Smooth muscle cell (in vitro differentiated cells): Measurements from ENCODE around the gene GAB4. TPM values are rescaled to one million over a fixed set of nuclear protein-coding genes. Genes with fewer than 3 reads are reported as not detected.

Experiments
- DNase-seq: peaks from one replicate; lab custom pipeline; 2025; ENCODE audit not compliant: unreplicated experiment; lab: John Stamatoyannopoulos, UW
- H2AFZ ChIP-seq: fragments of 200-600 bp; sonication (generic); 2 replicates; pipeline ENCODE4 v1.6.0; 2016; ENCODE audit warnings: antibody characterized with exemption, low read depth, mild to moderate bottlenecking
- H3F3A ChIP-seq: fragments of 200-600 bp; sonication (generic); 2 replicates; pipeline ENCODE4 v1.6.0; 2017; ENCODE audit warnings: antibody characterized with exemption, low read depth
- H3K27ac ChIP-seq: fragments of 200-600 bp; sonication (generic); 2 replicates; pipeline ENCODE4 v1.5.1; 2016; ENCODE audit warnings: low read depth, mild to moderate bottlenecking
- H3K27me3 ChIP-seq: fragments of 200-600 bp; sonication (generic); 2 replicates; pipeline ENCODE4 v1.6.1; 2016; ENCODE audit warnings: low read depth, mild to moderate bottlenecking
- H3K36me3 ChIP-seq: fragments of 200-600 bp; sonication (generic); 2 replicates; pipeline ENCODE4 v1.5.1; 2016; ENCODE audit warnings: low read depth
- H3K4me1 ChIP-seq: fragments of 200-600 bp; sonication (generic); 2 replicates; pipeline ENCODE4 v1.5.1; 2016; ENCODE audit warnings: low read depth
- H3K4me2 ChIP-seq: fragments of 200-600 bp; sonication (generic); 2 replicates; pipeline ENCODE4 v1.6.0; 2016; ENCODE audit warnings: mild to moderate bottlenecking
- H3K4me3 ChIP-seq: fragments of 200-600 bp; sonication (generic); 2 replicates; pipeline ENCODE4 v1.5.1; 2016; ENCODE audit warnings: mild to moderate bottlenecking
- H3K79me2 ChIP-seq: fragments of 200-600 bp; sonication (generic); 2 replicates; pipeline ENCODE4 v1.6.0; 2016; ENCODE audit warnings: low read depth, mild to moderate bottlenecking
- H3K9ac ChIP-seq: fragments of 200-600 bp; sonication (generic); 2 replicates; pipeline ENCODE4 v1.6.0; 2016; ENCODE audit warnings: low read depth
- H3K9me3 ChIP-seq: fragments of 200-600 bp; sonication (generic); replicated peaks from 2 replicates; pipeline ENCODE4 v1.5.1; 2016; ENCODE audit warnings: low read depth
- H4K20me1 ChIP-seq: fragments of 200-600 bp; sonication (generic); 2 replicates; pipeline ENCODE4 v1.6.0; 2016; ENCODE audit warnings: low read depth
- CTCF ChIP-seq: fragments of 200-600 bp; sonication (generic); IDR thresholded peaks from 2 replicates; pipeline ENCODE4 v1.5.1; 2017; ENCODE audit warnings: borderline replicate concordance, mild to moderate bottlenecking, antibody characterized with exemption; ENCODE audit not compliant: insufficient read depth, poor library complexity, severe bottlenecking
- WGBS: methylation state at CpG from one replicate; pipeline ENCODE4 v1.1.7; 2016; ENCODE audit warnings: low lambda C conversion rate; 5-methylcytosine and 5-hydroxymethylcytosine counted together
- polyA plus RNA-seq: library from polyadenylated mRNA; unstranded; fragments of >200 nt; fragmentation: Nextera tagmentation; extraction: Ambion mirVana; gene quantifications from 2 replicates; pipeline ENCODE4 v1.2.1, GENCODE V29; 2016
- total RNA-seq: library from RNA; depleted of rRNA; stranded (reverse); fragments of >200 nt; gene quantifications from 2 replicates; pipeline ENCODE4 v1.2.3, GENCODE V29; 2014

The GAB4 gene
- total and polyA plus RNA-seq, 2 experiments from 2014 or later, result not detected

GRCh38 chr22:17013396-17014100 lies 5.5 kb upstream of the GAB4 start:
- DNase-seq, result no peak
- no peak overlapping the region for H2AFZ ChIP-seq
- no peaks in the 10 kb centered on the region for H4K20me1 ChIP-seq
- no peak overlapping the region for H3K4me3 ChIP-seq
- no peak overlapping the region for H3K4me2 ChIP-seq
- no peaks in the 10 kb centered on the region for H3K27me3 ChIP-seq
- WGBS, result 96% methylated on average over 2 of the region's 2 CpGs
- no peak overlapping the region for H3K9ac ChIP-seq
- no peak for TF ChIP-seq CTCF
- no peaks in the 10 kb centered on the region for H3F3A ChIP-seq
- no peaks in the 10 kb centered on the region for H3K9me3 ChIP-seq
- H3K27ac ChIP-seq, result no peak overlapping the region
- H3K36me3 ChIP-seq, result no peaks in the 10 kb centered on the region
- H3K79me2 ChIP-seq, result no peaks in the 10 kb centered on the region
- H3K4me1 ChIP-seq, result no peaks in the 10 kb centered on the region

GRCh38 chr22:17012267-17012666 lies 4.2 kb upstream of the GAB4 start:
- H3F3A ChIP-seq, result no peaks in the 10 kb centered on the region
- no peak overlapping the region for H3K4me2 ChIP-seq
- H3K79me2 ChIP-seq, result no peaks in the 10 kb centered on the region
- no peak overlapping the region for H3K9ac ChIP-seq
- H4K20me1 ChIP-seq, result no peaks in the 10 kb centered on the region
- H3K9me3 ChIP-seq, result no peaks in the 10 kb centered on the region
- no peaks in the 10 kb centered on the region for H3K4me1 ChIP-seq
- no peak overlapping the region for H3K4me3 ChIP-seq
- no peaks in the 10 kb centered on the region for H3K36me3 ChIP-seq
- 80% methylated on average over 4 of the region's 4 CpGs for WGBS
- no peak for DNase-seq
- TF ChIP-seq CTCF, result no peak
- no peak overlapping the region for H2AFZ ChIP-seq
- no peak overlapping the region for H3K27ac ChIP-seq
- H3K27me3 ChIP-seq, result peaks cover 7% of the 10 kb centered on the region

- Histone ChIP-seq H2AFZ (no peak overlapping the region), H3K9ac (no peak overlapping the region), H3K4me3 (no peak overlapping the region), H3K27me3 (peaks cover 15% of the 10 kb centered on the region), H3K4me1 (no peaks in the 10 kb centered on the region), H3K79me2 (no peaks in the 10 kb centered on the region), H3F3A (no peaks in the 10 kb centered on the region), H3K36me3 (no peaks in the 10 kb centered on the region), H3K27ac (no peak overlapping the region), H3K4me2 (no peak overlapping the region), H4K20me1 (no peaks in the 10 kb centered on the region), H3K9me3 (no peaks in the 10 kb centered on the region)
- 73% methylated on average over 9 of the region's 9 CpGs for WGBS
- DNase-seq, result no peak
- TF ChIP-seq CTCF, result no peak
Observed at GRCh38 chr22:17009640-17010291, 1.7 kb upstream of the GAB4 start.
